Measurements from ENCODE around the gene CCDC57. TPM values are rescaled to one million over a fixed set of nuclear protein-coding genes. Genes with fewer than 3 reads are reported as not detected.

Gene CCDC57
- total and polyA plus RNA-seq, 10 donors = 28.8 to 164 (median 51.9) TPM

DNA sequence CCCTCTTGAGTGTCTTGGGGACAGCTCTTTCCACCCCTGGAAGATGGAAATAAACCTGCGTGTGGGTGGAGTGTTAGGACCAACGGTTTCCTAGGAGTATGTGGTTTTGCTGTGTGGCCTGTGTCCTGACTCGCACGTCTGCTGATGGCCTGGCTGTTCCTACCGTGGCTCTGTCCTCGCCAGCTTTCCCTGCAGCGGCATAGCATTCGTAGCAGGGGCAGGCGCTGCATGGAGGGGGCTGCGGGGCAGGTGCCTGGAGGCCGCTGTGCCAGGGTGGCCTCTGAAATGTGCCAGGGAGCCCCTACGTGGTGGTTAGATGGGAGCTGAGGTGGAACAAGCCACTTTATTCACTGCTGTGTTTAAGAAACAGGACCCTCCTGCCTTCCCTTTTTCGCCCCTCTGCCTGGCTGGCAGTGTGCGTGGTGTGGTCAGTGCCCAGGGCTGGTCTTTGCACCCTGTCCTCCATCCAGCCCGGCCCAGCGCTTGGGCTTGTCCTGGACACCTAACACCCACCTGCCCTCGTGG lies 26.8 kb upstream of the CCDC57 start:
- Histone ChIP-seq H3K4me1 (peaks cover 50 to 100% (median 86%) of the 10 kb centered on the region in 6 donors), H3K36me3 (peaks cover 8 to 99% (median 47%) of the 10 kb centered on the region in 6 donors), H3K27me3 (replicated peaks in 1 of 7) (no peaks in the 10 kb centered on the region), H3K9me3 (no peaks in the 10 kb centered on the region), H3K27ac (peak overlapping the region; percentile 29 to 100 (median 76)), H3K4me3 (peak overlapping the region in 2 of 8 donors; percentile 13 to 53)
- intact Hi-C loops (cut with DNase I; ENCODE audit: low total_unique reads) = loop anchor here (5.0 kb wide), 1 partner anchor 83 kb away; no protein-coding TSS in a partner anchor
- TF ChIP-seq, protein P1, sequence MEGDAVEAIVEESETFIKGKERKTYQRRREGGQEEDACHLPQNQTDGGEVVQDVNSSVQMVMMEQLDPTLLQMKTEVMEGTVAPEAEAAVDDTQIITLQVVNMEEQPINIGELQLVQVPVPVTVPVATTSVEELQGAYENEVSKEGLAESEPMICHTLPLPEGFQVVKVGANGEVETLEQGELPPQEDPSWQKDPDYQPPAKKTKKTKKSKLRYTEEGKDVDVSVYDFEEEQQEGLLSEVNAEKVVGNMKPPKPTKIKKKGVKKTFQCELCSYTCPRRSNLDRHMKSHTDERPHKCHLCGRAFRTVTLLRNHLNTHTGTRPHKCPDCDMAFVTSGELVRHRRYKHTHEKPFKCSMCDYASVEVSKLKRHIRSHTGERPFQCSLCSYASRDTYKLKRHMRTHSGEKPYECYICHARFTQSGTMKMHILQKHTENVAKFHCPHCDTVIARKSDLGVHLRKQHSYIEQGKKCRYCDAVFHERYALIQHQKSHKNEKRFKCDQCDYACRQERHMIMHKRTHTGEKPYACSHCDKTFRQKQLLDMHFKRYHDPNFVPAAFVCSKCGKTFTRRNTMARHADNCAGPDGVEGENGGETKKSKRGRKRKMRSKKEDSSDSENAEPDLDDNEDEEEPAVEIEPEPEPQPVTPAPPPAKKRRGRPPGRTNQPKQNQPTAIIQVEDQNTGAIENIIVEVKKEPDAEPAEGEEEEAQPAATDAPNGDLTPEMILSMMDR (IDR thresholded peaks at IDR 0.05 in 8 of 11, conservative IDR thresholded peaks at IDR 0.05 in 3 of 11) = no peak
- TF ChIP-seq POLR2AphosphoS5 (IDR thresholded peaks at IDR 0.05) = peak in 1 of 3 donors; percentile 19
- WGBS, 5 donors = 69 to 83% (median 74%) methylated on average over 13 to 17 of the region's 17 CpGs
- no peak for DNase-seq

DNA sequence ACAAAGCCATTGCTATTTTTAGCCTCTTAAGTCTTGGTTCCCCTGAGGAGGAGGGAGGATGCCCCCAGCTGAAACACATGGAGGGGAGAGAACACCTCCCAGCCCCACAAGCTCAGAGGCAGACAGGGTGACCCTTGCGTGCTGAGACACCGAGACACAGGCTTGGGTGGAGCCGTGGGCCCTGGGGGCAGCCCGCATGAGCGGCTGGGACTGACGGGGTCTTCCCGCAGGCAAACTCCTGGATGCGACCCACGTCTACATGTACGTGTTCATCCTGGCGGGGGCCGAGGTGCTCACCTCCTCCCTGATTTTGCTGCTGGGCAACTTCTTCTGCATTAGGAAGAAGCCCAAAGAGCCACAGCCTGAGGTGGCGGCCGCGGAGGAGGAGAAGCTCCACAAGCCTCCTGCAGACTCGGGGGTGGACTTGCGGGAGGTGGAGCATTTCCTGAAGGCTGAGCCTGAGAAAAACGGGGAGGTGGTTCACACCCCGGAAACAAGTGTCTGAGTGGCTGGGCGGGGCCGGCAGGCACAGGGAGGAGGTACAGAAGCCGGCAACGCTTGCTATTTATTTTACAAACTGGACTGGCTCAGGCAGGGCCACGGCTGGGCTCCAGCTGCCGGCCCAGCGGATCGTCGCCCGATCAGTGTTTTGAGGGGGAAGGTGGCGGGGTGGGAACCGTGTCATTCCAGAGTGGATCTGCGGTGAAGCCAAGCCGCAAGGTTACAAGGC lies 26.0 kb upstream of the CCDC57 start:
- WGBS, 5 donors = 25 to 46% (median 30%) methylated on average over 20 to 33 of the region's 33 CpGs
- peak; percentile 90 for DNase-seq
- H3K36me3 ChIP-seq = peaks cover 5 to 93% (median 39%) of the 10 kb centered on the region in 6 donors

DNA sequence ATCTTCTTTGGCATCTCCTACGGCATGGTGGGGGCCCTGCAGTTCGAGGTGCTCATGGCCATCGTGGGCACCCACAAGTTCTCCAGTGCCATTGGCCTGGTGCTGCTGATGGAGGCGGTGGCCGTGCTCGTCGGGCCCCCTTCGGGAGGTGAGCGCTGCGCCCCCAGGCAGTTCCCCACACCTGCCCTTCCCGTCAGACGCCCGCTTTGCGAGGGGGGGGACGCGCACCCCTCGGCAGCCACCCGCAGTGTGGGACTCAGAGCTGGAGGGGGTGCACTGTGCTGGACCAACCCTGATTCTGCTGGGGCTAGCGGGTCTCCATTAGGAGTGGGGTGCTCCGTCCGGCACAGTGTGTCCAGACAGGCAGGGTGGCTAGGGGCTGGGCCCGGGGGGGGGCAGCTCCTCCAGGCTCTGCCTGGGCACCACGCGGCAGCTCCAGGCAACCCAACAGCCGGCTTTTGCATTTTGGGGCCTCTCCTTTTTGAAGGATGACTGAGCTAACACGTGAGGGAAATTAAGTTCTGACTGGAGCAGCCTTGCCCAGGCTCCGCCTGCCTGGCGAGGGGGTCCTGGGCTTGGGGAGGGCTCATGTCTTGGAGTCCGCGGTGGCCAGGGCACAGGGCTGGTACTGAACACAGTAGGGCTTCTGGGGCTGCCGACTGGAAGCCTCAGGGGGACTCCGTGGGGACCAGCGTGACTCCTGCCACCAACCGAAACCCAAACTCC lies 25.3 kb upstream of the CCDC57 start:
- Histone ChIP-seq H3K36me3 (peaks cover 1 to 91% (median 31%) of the 10 kb centered on the region in 6 donors), H3K9me3 (no peaks in the 10 kb centered on the region), H3K4me3 (peak overlapping the region in 1 of 8 donors; percentile 53), H3K4me1 (peaks cover 49 to 100% (median 93%) of the 10 kb centered on the region in 6 donors), H3K27ac (peak overlapping the region in 7 of 8 donors; percentile 29 to 100 (median 75)), H3K27me3 (replicated peaks in 1 of 7) (no peaks in the 10 kb centered on the region)
- 59 to 78% (median 76%) methylated on average over 18 to 34 of the region's 34 CpGs for WGBS, 5 donors
- intact Hi-C loops (cut with DNase I; ENCODE audit: low total_unique reads) = loop anchor here (5.0 kb wide), 1 partner anchor 84 kb away; no protein-coding TSS in a partner anchor
- TF ChIP-seq POLR2AphosphoS5 (IDR thresholded peaks at IDR 0.05) = peak in 1 of 3 donors; percentile 51
- TF ChIP-seq, protein P1 (IDR thresholded peaks at IDR 0.05 in 8 of 11, conservative IDR thresholded peaks at IDR 0.05 in 3 of 11) = no peak
- peak; percentile 77 for DNase-seq

More for the DNA sequence above, 26.0 kb upstream of the CCDC57 start:
- peaks cover 50 to 100% (median 91%) of the 10 kb centered on the region in 6 donors for H3K4me1 ChIP-seq
- intact Hi-C loops (cut with DNase I; ENCODE audit: low total_unique reads) = loop anchor here (5.0 kb wide), 1 partner anchor 84 kb away; no protein-coding TSS in a partner anchor
- H3K27ac ChIP-seq = peak overlapping the region; percentile 29 to 100 (median 74)
- no peaks in the 10 kb centered on the region for H3K27me3 ChIP-seq (replicated peaks in 1 of 7)
- TF ChIP-seq POLR2AphosphoS5 (IDR thresholded peaks at IDR 0.05) (peak; percentile 74 to 77 (median 75)), POLR2A (IDR thresholded peaks at IDR 0.05) (peak in 1 of 3 donors; percentile 3)
- TF ChIP-seq, protein P1 (IDR thresholded peaks at IDR 0.05 in 8 of 11, conservative IDR thresholded peaks at IDR 0.05 in 3 of 11) = no peak
- H3K9me3 ChIP-seq = no peaks in the 10 kb centered on the region
- H3K4me3 ChIP-seq = peak overlapping the region in 6 of 8 donors; percentile 12 to 53 (median 18)
